ENCODE measurements around the gene USP53.
"Not testable (repeated sequence)": the region's sequence is repeated elsewhere in the genome, so short reads cannot be mapped to it uniquely, and the experiment has no call there.

USP53 gene

GRCh38 chr4:119212234-119212963, at the start of gene USP53:
TSS of gene USP53 (plus strand) at chr4:119212713. CDS start at chr4:119239760, 27,047 bp downstream.
- DNase-seq (ENCODE audit: low read depth in 2 of 3, low spot score in 1 of 3), result peak; percentile 96 to 98 (median 97)

GRCh38 chr4:119165767-119166166, 46.7 kb upstream of the USP53 start:
- no peak for DNase-seq (ENCODE audit: low read depth in 2 of 3, low spot score in 1 of 3)

- no peak for DNase-seq (ENCODE audit: low read depth in 2 of 3, low spot score in 1 of 3)
These were observed 42.3 kb upstream of the USP53 start for GRCh38 chr4:119170195-119170594.

GRCh38 chr4:119172223-119172622, 40.3 kb upstream of the USP53 start:
- no peak for DNase-seq (ENCODE audit: low read depth in 2 of 3, low spot score in 1 of 3)

GRCh38 chr4:119173729-119174361, 38.7 kb upstream of the USP53 start:
- DNase-seq (ENCODE audit: low read depth in 2 of 3, low spot score in 1 of 3), result not testable (repeated sequence)

- DNase-seq (ENCODE audit: low read depth in 2 of 3, low spot score in 1 of 3), result no peak
These were observed 33.5 kb upstream of the USP53 start for GRCh38 chr4:119179011-119179410.

GRCh38 chr4:119184128-119184527, 28.4 kb upstream of the USP53 start:
- DNase-seq (ENCODE audit: low read depth in 2 of 3, low spot score in 1 of 3), result no peak

GRCh38 chr4:119189638-119190037, 22.9 kb upstream of the USP53 start:
- DNase-seq (ENCODE audit: low read depth in 2 of 3, low spot score in 1 of 3), result no peak

- DNase-seq (ENCODE audit: low read depth in 2 of 3, low spot score in 1 of 3), result no peak
These were observed 22.2 kb upstream of the USP53 start for GRCh38 chr4:119190354-119190753.

- DNase-seq (ENCODE audit: low read depth in 2 of 3, low spot score in 1 of 3), result no peak
These were observed 21.0 kb upstream of the USP53 start for GRCh38 chr4:119191505-119191904.

GRCh38 chr4:119197772-119198212, 14.7 kb upstream of the USP53 start:
- no peak for DNase-seq (ENCODE audit: low read depth in 2 of 3, low spot score in 1 of 3)

- DNase-seq (ENCODE audit: low read depth in 2 of 3, low spot score in 1 of 3), result no peak
These were observed 7.6 kb upstream of the USP53 start for GRCh38 chr4:119204916-119205315.

- no peak for DNase-seq (ENCODE audit: low read depth in 2 of 3, low spot score in 1 of 3)
These were observed 6.8 kb upstream of the USP53 start for GRCh38 chr4:119205690-119206089.

GRCh38 chr4:119206178-119206577, 6.3 kb upstream of the USP53 start:
- no peak for DNase-seq (ENCODE audit: low read depth in 2 of 3, low spot score in 1 of 3)

GRCh38 chr4:119207051-119207450, 5.5 kb upstream of the USP53 start:
- DNase-seq (ENCODE audit: low read depth in 2 of 3, low spot score in 1 of 3), result no peak

- DNase-seq (ENCODE audit: low read depth in 2 of 3, low spot score in 1 of 3), result peak; percentile 6 to 89 (median 32)
These were observed 3.4 kb upstream of the USP53 start for GRCh38 chr4:119209077-119209476.

GRCh38 chr4:119209586-119209985, 2.9 kb upstream of the USP53 start:
- no peak for DNase-seq (ENCODE audit: low read depth in 2 of 3, low spot score in 1 of 3)

- no peak for DNase-seq (ENCODE audit: low read depth in 2 of 3, low spot score in 1 of 3)
These were observed 1.7 kb upstream of the USP53 start for GRCh38 chr4:119210775-119211174.

GRCh38 chr4:119211867-119212233, 663 bp upstream of the USP53 start:
- no peak for DNase-seq (ENCODE audit: low read depth in 2 of 3, low spot score in 1 of 3)

GRCh38 chr4:119212964-119213606, 572 bp downstream of the USP53 start:
- DNase-seq (ENCODE audit: low read depth in 2 of 3, low spot score in 1 of 3), result peak; percentile 43 to 65 (median 52)

GRCh38 chr4:119218093-119218492, 5.6 kb downstream of the USP53 start:
- no peak for DNase-seq (ENCODE audit: low read depth in 2 of 3, low spot score in 1 of 3)

GRCh38 chr4:119221412-119221811, 8.9 kb downstream of the USP53 start:
- no peak for DNase-seq (ENCODE audit: low read depth in 2 of 3, low spot score in 1 of 3)
